GM19467 (cell line): ENCODE results near the gene ADAM12.

Source experiments
- ATAC-seq: cut with Tn5 transposase; IDR thresholded peaks from one replicate; pipeline ENCODE4 v1.9.1; 2021; ENCODE audit warnings: mild to moderate bottlenecking, moderate library complexity; ENCODE audit not compliant: unreplicated experiment

The ADAM12 gene

GRCh38 chr10:126124046-126124445, 264.2 kb downstream of the ADAM12 start:
- no peak for ATAC-seq

DNA sequence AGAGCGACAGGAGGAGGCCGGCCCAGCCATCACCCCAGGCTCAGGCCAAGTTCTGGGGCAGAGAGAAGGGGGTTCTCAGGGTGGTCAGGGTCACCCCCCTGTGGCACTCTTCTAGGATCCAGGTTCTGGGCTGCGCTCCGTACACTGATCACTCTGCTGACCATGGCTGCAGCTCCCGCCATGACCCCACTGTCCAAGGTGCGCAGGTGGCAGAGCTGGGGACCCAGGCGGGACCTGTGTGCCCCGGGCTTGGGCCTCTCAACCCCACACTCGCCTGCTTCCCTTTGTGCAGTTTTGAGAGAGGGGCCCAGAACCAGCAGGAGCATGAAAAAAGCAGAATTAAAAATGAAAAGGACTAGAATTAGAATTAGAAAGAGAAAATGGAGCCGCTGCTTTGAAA, 264.8 kb downstream of the ADAM12 start:
- no peak for ATAC-seq

- no peak for ATAC-seq
These were observed 265.4 kb downstream of the ADAM12 start for GRCh38 chr10:126122881-126123280.

DNA sequence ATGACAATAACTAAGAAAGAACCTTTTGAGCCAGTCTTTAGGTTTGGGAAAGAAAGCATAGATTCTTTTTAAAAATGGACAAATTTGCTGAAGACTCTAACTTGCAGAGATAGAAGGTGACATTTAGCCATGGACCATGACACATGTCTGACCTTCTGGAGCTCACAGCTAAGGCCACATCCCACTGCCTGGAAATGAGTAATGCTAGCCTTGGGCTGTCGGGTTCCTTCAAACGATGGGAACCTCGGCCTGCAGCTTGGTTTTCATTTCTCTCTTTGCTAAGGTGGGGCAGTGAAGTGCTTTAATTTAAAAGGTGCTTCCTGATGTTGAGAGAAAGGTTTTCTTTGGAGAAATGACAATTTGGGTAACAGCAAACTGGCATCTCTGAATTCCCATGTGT, 268.7 kb downstream of the ADAM12 start:
- no peak for ATAC-seq

DNA sequence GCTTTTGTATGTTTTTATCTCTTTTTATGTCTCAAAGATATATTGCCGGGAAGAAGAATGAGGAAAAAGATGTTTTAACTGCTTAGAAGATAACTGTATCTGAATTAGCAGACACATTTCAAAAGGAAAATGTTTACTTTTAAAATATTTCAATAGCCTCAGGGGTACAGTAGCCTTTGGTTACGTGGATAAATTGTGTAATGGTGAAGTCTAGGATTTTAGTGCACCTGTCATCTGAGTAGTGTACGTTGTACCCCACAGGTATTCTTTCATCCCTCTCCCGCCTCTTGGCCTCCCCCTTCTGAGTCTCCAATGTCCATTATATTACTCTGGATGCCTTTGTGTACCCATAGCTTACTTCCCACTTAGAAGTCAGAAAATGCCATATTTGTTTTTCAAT, 269.8 kb downstream of the ADAM12 start:
- ATAC-seq, result no peak

GRCh38 chr10:126117196-126117595, 271.1 kb downstream of the ADAM12 start:
- no peak for ATAC-seq

DNA sequence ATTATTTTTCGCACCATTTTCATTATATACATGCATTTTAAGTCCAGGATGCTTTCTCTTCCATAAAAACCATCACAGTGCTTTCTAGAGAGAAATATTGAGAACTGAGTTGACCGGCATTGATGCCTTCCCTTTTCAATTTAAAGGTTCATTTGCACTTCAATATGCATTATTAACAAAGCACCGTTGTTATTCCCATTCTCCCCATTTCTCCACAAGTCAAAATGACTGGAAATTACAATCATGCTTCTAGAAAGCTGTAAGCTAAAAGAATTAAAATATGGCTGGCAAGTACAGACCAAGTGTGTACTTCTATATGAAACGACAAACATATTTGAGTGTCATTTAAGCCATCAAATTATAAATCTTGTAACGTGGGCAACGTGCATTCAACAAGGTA, 272.4 kb downstream of the ADAM12 start:
- ATAC-seq, result no peak

DNA sequence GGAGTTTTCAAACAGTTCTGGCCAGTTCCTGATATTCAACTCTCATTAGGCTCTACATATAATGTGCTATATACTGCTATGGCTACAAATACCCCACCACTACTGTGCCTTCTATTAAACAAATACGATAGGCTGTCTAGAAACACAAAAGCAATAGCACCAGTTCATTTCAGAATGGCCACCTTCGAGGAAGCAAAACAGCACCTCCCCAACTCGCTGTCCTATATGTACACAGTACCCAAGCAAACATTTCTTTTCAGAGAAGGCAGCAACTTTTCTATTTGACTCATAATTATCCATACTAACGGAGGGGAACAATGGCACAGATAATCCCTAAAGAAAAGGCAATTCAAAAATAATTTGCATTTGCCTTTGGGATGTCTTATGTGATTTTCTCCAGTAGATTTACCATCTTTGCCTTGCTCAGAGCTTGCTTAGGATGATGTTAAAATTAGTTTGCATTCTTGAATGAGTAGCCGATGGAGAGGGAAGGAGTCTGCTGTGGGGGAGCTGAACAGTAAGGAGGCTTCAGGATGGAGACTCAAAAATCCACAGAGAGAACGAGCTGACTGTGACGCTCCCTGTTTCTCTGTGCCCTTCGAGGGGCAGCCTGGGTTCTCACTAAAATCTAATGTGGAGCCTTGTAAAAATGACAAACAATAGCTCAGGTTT, 273.3 kb downstream of the ADAM12 start:
- ATAC-seq, result no peak

GRCh38 chr10:126111516-126111915, 276.8 kb downstream of the ADAM12 start:
- no peak for ATAC-seq

DNA sequence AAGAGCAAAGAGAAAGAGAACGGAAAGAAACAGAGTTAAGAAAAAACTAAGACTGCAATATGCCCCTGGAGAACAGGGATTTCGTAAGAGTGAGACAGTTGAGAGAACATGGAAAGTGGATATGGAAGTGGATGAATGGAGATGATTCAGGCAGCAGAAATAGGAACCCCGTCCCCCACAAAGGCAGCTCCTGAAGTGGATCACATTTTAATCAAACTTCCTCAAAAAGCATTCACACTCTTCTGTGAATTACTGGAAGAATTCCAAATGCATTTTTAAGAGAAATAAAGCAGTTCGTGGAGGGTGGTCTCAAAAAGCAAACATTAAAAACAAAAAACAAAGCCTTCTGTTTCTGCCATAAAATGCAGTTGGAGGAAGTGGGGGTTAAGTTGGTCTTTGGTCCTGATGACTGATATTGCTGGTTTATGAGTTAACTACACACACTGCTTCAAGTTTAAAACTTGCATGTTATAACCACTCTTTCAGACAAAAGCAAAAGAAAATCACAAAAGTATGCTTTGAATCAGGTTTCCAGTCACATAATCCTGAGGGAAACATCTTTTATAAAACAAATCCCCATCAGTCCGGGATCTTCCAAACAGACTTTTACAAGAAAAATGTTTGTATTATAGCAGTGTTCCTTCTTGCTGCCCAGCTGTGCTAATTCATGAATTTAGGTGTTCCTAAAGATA, 277.6 kb downstream of the ADAM12 start:
- no peak for ATAC-seq

DNA sequence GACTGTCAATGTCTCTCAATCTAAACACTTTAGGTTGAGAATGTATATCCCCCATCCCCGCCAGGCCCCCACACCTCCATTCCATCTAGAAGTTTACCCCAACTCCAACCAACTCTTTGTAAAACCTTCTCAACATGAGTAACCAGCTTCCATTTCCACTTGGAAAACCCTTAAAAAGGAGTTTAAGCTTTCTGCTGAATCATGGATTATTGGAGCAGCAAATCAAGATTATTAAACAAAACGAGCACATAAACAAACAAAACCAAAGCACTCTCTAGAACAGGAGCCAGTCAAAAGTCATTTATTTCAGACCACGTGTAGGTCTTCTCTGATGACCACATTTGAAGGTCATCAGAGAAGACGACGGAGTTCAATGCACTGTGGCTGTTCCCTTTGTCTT, 278.4 kb downstream of the ADAM12 start:
- no peak for ATAC-seq

DNA sequence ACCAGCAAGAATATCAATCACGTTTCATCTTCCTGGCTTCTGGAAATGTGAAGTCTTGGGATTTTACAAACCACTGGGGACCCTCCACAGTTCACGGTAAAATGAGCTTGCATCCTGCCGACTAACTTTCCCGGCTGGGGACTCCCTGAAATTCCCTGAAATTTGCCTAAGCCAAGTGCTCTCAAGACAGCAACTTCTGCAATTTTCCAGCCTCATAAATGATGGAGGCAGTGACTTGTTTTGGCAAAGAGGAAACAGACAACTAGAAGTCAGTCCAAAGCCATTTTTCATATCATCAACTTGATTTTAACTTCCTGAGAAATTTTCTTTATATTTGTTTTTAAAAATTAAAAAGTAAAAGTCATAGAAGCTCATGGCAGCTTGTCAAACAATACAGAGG, 279.6 kb downstream of the ADAM12 start:
- no peak for ATAC-seq

DNA sequence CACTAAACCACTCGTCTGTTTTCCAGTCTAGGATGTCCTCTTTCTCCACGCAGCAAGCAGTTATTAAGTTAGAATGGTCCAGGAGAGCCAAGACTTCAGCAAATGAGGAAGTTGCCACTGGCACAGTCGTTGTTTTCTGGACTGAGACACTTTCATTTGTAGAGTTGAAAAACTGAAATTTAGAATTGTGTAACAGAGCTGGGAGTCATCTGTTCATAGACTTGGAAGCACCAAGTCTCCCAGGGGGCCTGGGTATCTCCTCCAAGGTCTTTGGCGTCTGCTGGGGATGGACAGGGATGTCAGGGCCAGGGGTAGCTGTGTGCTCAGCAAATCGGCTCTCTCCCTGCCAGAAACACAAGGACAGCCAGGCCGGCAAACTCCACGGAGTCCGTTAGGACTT, 283.5 kb downstream of the ADAM12 start:
- no peak for ATAC-seq

- ATAC-seq, result no peak
These were observed 285.6 kb downstream of the ADAM12 start for GRCh38 chr10:126102636-126103035.

GRCh38 chr10:126101736-126102135, 286.5 kb downstream of the ADAM12 start:
- ATAC-seq, result no peak

DNA sequence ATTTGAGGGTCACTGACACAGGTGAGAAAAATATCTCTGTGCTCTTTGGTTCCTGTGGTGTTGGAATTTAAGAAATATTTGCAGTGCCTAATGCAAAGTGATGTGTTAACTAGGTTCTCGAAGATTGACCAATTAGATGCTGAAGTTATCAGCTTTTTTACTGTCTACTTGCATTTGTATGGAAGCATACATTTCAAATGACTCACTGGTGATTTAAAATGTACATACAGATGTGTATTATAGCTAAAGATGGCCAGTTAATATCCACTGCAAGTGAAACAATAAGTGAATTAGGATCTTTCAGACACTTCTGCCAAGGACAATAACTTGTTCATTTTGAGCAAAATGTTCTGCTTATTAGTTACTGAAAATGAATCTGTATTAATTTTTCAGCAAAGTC, 287.0 kb downstream of the ADAM12 start:
- ATAC-seq, result no peak

DNA sequence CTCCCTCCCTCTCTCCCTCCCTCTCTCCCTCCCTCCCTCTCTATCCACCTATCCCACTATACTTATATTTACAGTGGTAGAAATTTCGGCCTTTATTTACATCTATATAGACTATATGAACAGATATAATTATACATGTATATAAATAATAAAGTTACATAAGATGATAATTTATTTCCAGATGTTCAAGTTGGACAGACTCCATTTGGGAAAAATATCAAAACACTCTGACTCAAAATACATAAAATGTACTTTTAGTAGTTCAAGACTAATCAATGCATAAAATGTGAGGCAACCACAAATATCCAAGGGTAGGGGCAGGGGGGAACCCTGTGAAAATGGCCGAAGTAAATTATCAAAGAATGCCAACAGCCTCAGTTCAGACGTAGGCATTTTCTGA, 288.9 kb downstream of the ADAM12 start:
- no peak for ATAC-seq

DNA sequence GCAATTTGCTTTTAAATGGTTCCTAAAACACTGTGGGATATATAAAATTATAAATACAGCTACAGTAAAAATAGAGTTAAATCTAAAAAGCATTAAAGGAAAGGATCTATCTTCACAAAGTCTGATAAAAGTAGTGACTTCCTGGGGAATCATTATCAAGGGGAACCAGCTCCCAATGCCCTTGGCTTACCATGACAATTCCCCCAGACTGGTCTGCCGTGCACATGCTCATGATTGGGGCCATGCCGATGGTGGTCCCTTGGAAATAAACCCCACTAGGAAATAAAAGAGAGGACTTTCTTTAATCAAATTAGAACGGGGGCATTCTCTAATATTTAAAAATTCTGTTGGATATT, 290.1 kb downstream of the ADAM12 start:
- no peak for ATAC-seq

DNA sequence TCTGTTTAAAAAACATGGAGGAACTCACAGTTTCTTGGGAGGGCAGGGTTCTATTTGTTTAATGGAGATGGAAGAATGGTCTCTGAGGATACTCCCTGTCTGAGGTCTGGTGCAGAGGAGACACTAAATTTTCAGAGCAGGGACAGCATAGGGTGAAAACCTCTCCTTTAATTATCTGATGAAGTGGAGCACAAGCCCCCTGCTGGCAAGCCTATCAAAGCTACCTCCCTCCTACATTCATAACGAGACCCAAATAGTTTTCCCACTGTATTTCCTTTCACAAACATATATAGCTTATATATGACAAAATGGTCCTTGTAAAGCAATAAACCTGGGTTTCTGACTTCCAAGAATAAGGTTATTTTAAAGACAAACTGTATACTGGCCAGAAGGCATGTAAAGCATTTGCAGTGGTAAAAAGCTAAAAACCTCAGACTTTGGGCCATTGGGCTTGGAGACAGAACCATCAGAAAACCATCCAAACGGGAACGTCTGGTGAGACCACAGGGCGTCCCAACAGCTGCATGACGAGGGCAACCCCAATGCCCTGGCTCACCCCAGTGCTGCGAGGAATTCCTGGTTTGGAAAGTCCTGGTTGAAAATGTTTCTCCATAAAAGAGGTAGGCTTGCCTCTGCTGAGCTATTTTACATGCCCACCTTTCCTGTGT, 290.6 kb downstream of the ADAM12 start:
- ATAC-seq, result no peak

DNA sequence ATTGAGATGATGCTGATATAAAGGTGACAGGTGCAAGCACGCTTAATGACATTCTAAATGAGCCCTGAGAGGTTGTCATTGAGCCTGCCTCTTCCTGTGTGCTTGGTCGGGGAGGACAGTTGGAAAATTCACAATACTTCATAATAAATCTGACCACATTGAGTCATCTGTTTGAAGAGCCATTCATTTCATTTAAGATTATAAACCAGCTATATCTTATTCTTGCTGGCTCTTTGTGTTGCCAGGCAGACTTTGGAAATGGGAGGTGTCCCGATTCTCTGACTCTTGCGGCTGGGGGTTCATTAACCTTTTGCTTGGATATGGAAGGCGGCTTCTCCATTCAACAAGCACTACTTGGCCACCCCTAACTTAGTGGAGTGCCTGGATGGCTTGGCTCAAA, 293.7 kb downstream of the ADAM12 start:
- ATAC-seq, result no peak

DNA sequence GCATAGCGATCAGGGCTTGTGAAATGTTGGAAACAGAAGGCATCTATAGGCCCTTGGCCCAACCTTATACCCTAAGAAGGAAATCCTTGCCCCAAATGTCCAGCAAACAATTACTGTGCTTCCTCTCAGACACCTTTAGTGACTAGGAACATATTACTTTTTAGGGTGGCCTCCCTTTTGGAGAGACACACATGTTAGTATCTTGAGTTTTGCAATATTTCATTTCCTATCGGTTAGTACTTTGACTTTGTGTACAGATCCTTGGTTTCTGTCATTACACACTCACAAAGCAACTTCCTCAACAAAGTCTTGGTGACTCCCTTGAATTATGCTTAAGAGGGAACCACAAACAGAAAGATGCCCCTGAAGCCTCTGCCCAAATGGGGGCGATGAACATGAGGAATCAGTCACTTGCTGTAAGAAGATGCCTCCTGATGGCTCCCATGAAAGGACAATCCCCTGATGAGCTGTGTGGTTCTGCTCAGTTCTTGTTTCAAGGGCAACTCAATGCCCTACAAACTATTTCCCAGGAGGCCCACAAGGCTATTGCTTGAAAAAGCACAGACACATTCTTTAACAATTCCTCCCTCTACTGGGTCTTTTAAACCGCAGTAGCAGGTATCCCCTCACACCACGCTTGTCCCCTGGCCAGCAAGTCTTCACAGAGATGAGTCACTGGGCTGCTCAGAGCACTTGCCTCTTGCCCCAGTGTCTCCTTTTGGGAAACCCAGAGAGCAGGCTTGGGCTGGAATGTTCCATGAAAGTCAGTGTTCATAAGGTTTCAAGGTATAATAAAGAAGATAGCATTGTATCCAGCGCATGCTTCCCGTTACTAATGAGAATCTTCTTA, 295.7 kb downstream of the ADAM12 start:
- no peak for ATAC-seq
